ENCODE results near the gene EFR3B. TPM values are rescaled to one million over a fixed set of nuclear protein-coding genes. Genes with fewer than 3 reads are reported as not detected.
"Not testable (repeated sequence)": the region's sequence is repeated elsewhere in the genome, so short reads cannot be mapped to it uniquely, and the experiment has no call there.

Gene EFR3B
- total RNA-seq = under 1 TPM; 0.05 TPM

DNA sequence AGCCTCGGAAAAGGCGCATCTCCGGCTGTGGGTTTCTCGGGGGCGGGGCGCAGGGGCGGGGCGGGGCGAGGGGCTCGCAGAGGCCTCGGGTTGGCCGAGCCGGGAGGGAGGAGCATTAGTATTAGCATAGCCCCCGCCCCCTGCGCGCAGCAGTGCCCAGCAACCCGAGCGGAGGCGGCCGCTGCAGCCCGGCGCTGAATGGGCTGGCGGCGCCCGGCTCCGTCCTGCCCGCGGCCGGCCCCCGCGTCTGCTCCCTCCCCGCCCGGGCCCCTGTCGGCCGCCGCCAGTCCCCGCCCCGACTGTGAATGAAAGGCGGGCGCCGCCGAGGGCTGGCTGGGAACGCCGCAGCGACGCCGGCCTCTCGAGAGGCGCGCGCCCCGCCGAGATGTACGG lies at the start of gene EFR3B:
EFR3B (plus strand) TSS at position 149 of the 393 bp plus-strand sequence; CDS start at position 386, 237 bp downstream.
- no peaks in the 10 kb centered on the region for H3K9me3 Mint-ChIP-seq (ENCODE audit: insufficient read depth)
- H3K27me3 Mint-ChIP-seq (ENCODE audit: low read depth) = peaks cover 48% of the 10 kb centered on the region
- H3K4me1 Mint-ChIP-seq (ENCODE audit: low read depth) = peaks cover 35% of the 10 kb centered on the region
- H3K27ac Mint-ChIP-seq = no peak within 1 kb of the TSS
- ChIA-PET POLR2A (no interaction called here), CTCF (interaction anchor here (0.9 to 1.3 kb wide), 2 partner anchors 124 to 155 kb away, joined by 3 read pairs; no protein-coding TSS in a partner anchor)
- DNase-seq = peak; percentile 93
- peak; percentile 100 for ATAC-seq
- no peaks in the 10 kb centered on the region for H3K36me3 Mint-ChIP-seq (ENCODE audit: low read depth)
- H3K4me3 Mint-ChIP-seq = peak within 1 kb of the TSS; percentile 75

DNA sequence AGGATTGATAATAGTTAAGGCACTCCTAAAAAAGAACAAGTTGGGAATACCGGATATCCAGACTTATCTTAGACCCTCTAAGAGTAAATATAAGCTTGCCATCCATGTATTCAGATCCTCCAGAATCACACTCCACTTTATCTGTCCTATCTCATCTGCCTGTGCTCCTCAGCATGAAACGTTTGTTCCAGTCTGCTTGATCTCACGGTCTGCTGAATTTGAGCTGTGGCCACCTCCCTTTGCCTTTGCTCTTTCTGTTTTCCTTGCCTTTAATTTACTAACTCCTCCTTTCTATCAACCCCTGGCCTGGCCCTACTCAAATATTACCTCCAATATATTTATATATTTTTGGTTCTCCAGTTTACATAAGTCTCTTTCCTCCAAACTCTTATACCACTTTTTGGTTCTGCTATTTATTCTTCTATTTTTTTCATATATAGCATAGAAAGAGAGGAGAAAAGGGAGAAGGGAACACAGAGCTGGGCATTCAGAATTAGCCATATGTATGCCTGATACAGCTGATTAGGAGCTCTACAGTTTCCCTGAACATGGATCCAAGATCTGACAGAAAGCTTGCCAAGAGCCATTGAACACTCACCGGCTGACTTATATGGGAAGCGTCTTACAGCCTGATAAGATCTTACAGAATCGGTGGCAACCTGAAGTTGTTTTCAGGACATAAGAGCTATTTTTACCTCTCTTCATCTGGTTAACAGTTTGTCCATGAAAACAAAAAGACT lies 48.3 kb upstream of the EFR3B start:
- H3K27ac Mint-ChIP-seq = no peak overlapping the region

DNA sequence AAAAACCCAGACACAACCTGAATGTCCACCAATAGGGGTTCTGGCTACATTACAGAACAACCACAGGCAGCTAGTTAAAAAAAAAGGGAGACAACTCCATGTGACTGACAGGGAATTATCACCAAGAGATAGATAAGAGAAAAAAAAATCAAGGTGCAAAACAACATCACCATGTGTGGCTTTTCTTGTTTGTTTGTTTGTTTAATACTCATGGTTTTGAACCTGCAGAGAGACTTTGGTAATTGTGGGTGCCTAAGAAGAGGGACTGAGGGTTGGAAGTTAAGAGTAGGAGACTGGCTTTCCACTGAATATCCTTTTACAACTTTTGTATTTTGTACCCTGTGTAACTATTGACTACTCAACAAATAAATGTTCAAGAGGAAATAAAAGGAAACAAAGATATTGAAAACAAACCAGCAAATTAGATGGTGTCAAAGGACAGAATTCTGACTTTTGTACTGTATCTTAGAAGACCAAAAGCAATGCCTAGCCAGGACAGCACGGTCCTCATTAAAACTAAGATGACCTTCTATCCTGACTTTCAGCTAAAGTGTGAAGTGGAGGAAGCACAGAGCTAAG lies 47.6 kb upstream of the EFR3B start:
- no peaks in the 10 kb centered on the region for H3K36me3 Mint-ChIP-seq (ENCODE audit: low read depth)
- H3K27me3 Mint-ChIP-seq (ENCODE audit: low read depth) = peaks cover 13% of the 10 kb centered on the region
- no peak for DNase-seq
- no peaks in the 10 kb centered on the region for H3K9me3 Mint-ChIP-seq (ENCODE audit: insufficient read depth)
- no peak overlapping the region for H3K27ac Mint-ChIP-seq
- H3K4me1 Mint-ChIP-seq (ENCODE audit: low read depth) = peaks cover 2% of the 10 kb centered on the region
- H3K4me3 Mint-ChIP-seq = no peak overlapping the region
- ATAC-seq = no peak
- CTCF ChIA-PET = interaction anchor here (0.9 kb wide), 1 partner anchor 382 kb away, joined by 3 read pairs; no protein-coding TSS in a partner anchor
- POLR2A ChIA-PET = no interaction called here

More for the DNA sequence above, 48.3 kb upstream of the EFR3B start:
- ChIA-PET CTCF (no interaction called here), POLR2A (interaction anchor here (0.6 kb wide), 1 partner anchor 46 kb away, joined by 4 read pairs; no protein-coding TSS in a partner anchor)
- H3K27me3 Mint-ChIP-seq (ENCODE audit: low read depth) = peaks cover 16% of the 10 kb centered on the region
- H3K9me3 Mint-ChIP-seq (ENCODE audit: insufficient read depth) = no peaks in the 10 kb centered on the region
- no peaks in the 10 kb centered on the region for H3K36me3 Mint-ChIP-seq (ENCODE audit: low read depth)
- no peak for ATAC-seq
- H3K4me1 Mint-ChIP-seq (ENCODE audit: low read depth) = peaks cover 2% of the 10 kb centered on the region
- no peak for DNase-seq
- H3K4me3 Mint-ChIP-seq = no peak overlapping the region

DNA sequence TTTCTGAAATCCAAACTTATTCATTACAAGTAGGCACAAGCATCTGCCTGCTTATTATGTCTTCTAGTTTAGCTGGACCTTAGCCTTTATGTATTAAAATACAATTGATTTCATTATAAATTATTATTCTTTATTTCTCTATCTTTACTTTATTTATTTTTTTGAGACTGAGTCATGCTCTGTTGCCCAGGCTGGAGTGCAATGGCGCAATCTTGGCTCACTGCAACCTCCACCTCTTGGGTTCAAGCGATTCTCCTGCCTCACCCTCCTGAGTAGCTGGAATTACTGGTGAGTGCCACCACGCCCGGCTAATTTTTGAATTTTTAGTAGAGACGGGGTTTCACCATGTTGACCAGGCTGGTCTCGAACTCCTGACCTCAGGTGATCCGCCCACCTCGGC lies 42.8 kb upstream of the EFR3B start:
- H3K27me3 Mint-ChIP-seq (ENCODE audit: low read depth); H3K36me3 Mint-ChIP-seq (ENCODE audit: low read depth); POLR2A ChIA-PET; ATAC-seq; CTCF ChIA-PET; H3K27ac Mint-ChIP-seq; DNase-seq; H3K4me3 Mint-ChIP-seq; H3K4me1 Mint-ChIP-seq (ENCODE audit: low read depth); H3K9me3 Mint-ChIP-seq (ENCODE audit: insufficient read depth): not testable (repeated sequence)

- ATAC-seq (no peak), DNase-seq (no peak)
- H3K27ac Mint-ChIP-seq = no peak overlapping the region
- H3K9me3 Mint-ChIP-seq (ENCODE audit: insufficient read depth) = no peaks in the 10 kb centered on the region
- ChIA-PET POLR2A (no interaction called here), CTCF (no interaction called here)
- no peaks in the 10 kb centered on the region for H3K27me3 Mint-ChIP-seq (ENCODE audit: low read depth)
- H3K4me1 Mint-ChIP-seq (ENCODE audit: low read depth) = peaks cover 2% of the 10 kb centered on the region
- H3K36me3 Mint-ChIP-seq (ENCODE audit: low read depth) = no peaks in the 10 kb centered on the region
- no peak overlapping the region for H3K4me3 Mint-ChIP-seq
Observed at GRCh38 chr2:25000036-25000435, 41.8 kb upstream of the EFR3B start.

DNA sequence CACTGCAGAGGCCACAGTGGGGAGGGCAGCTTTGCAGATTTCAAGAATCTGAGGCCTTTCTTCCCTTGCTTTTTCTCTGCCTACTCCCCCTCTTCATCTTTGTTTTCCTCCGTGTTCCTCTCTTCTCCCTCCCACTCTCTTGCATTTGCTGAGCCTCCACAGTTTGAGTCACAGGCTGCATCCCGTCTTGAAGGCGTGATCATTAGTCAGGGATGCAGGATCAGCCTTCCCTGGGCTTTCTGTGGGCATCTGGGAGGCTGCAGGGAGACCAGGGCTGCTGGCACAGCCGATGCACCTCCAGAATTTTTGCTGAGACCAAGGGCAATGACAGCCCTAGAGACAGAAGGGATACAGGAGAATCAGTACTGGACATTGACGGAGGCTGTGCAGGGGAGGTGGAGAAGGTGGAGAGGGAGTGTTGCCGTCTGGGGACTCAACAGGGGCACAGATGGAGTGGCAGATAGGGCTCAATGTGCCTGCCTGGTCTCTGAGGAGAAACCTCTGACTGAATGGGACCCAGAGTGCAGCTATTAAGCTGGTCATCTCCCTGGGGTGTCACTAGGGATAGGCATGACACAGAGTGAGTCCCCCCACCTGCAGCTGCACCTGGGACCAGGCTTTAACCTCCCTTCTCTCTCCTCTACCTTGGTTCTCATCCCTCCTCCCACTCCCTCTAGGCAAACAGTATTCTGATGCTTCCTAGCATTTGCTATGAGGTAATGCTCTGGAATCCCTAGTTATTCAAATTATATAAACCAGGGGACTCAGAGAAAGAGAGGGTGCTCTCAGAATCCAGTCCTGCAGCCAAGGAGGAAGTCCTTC lies 41.2 kb upstream of the EFR3B start:
- POLR2A ChIA-PET = no interaction called here
- Mint-ChIP-seq H3K4me1 (ENCODE audit: low read depth) (no peaks in the 10 kb centered on the region), H3K36me3 (ENCODE audit: low read depth) (no peaks in the 10 kb centered on the region), H3K27me3 (ENCODE audit: low read depth) (no peaks in the 10 kb centered on the region), H3K9me3 (ENCODE audit: insufficient read depth) (no peaks in the 10 kb centered on the region), H3K27ac (no peak overlapping the region), H3K4me3 (no peak overlapping the region)
- DNase-seq (no peak), ATAC-seq (no peak)
- CTCF ChIA-PET = interaction anchor here (2.0 kb wide), 1 partner anchor 25 kb away, joined by 8 read pairs; no protein-coding TSS in a partner anchor

- no peaks in the 10 kb centered on the region for H3K36me3 Mint-ChIP-seq (ENCODE audit: low read depth)
- no peak overlapping the region for H3K4me3 Mint-ChIP-seq
- DNase-seq = no peak
- H3K27me3 Mint-ChIP-seq (ENCODE audit: low read depth) = peaks cover 2% of the 10 kb centered on the region
- no peak for ATAC-seq
- H3K4me1 Mint-ChIP-seq (ENCODE audit: low read depth) = no peaks in the 10 kb centered on the region
- ChIA-PET POLR2A (no interaction called here), CTCF (interaction anchor here (2.0 kb wide), 1 partner anchor 25 kb away, joined by 8 read pairs; no protein-coding TSS in a partner anchor)
- no peak overlapping the region for H3K27ac Mint-ChIP-seq
- no peaks in the 10 kb centered on the region for H3K9me3 Mint-ChIP-seq (ENCODE audit: insufficient read depth)
Observed at GRCh38 chr2:25001325-25001637, 40.6 kb upstream of the EFR3B start.

DNA sequence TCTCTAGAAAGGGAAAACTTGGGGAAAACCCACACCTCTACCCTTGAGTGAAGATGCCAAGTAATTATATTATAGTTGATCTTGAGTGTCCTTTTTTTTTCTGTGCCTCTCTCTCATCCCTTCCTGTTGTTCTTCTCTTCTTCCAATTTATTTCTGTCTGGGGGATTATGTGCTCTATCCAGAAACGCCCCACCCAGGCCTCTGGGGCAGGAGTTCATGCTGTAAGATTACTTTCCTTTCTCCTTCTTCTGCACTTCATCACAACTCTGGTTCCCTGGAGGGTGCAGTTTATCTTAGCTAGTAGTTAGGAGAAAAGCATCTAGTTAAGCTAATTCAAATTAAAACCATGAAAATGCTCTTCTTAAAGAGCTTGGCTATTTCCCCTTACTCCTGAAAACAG lies 39.8 kb upstream of the EFR3B start:
- ChIA-PET CTCF (interaction anchor here (2.0 kb wide), 1 partner anchor 26 kb away, joined by 8 read pairs; no protein-coding TSS in a partner anchor), POLR2A (no interaction called here)
- DNase-seq = no peak
- Mint-ChIP-seq H3K4me1 (ENCODE audit: low read depth) (no peaks in the 10 kb centered on the region), H3K36me3 (ENCODE audit: low read depth) (no peaks in the 10 kb centered on the region), H3K27me3 (ENCODE audit: low read depth) (peaks cover 2% of the 10 kb centered on the region), H3K4me3 (no peak overlapping the region), H3K27ac (no peak overlapping the region), H3K9me3 (ENCODE audit: insufficient read depth) (no peaks in the 10 kb centered on the region)
- ATAC-seq = no peak

- Mint-ChIP-seq H3K9me3 (ENCODE audit: insufficient read depth) (no peaks in the 10 kb centered on the region), H3K4me1 (ENCODE audit: low read depth) (no peaks in the 10 kb centered on the region), H3K36me3 (ENCODE audit: low read depth) (no peaks in the 10 kb centered on the region), H3K27ac (no peak overlapping the region), H3K27me3 (ENCODE audit: low read depth) (peaks cover 2% of the 10 kb centered on the region), H3K4me3 (no peak overlapping the region)
- ATAC-seq (no peak), DNase-seq (no peak)
- ChIA-PET CTCF (interaction anchor here (0.7 kb wide), 1 partner anchor 583 kb away, joined by 3 read pairs; no protein-coding TSS in a partner anchor), POLR2A (no interaction called here)
Observed at GRCh38 chr2:25009954-25010353, 31.9 kb upstream of the EFR3B start.

DNA sequence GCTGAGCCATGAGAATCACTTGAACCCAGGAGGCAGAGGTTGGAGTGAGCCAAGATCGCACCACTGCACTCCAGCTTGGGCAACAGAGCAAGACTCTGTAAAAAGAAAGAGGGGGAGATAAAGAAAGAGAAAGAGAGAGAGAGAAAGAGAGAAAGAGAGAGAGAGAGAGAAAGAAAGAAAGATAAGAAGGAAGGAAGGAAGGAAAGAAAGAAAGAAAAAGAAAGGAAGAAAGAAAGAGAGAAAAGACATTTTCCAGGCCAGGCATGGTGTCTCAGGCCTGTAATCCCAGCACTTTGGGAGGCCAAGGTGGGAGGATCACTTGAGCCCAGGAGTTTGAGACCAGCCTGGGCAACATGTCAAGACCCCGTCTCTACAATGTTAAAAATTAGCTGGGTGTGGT lies 30.5 kb upstream of the EFR3B start:
- ATAC-seq; H3K4me1 Mint-ChIP-seq (ENCODE audit: low read depth); H3K27me3 Mint-ChIP-seq (ENCODE audit: low read depth); H3K9me3 Mint-ChIP-seq (ENCODE audit: insufficient read depth); H3K4me3 Mint-ChIP-seq; DNase-seq; H3K27ac Mint-ChIP-seq; POLR2A ChIA-PET; H3K36me3 Mint-ChIP-seq (ENCODE audit: low read depth); CTCF ChIA-PET: not testable (repeated sequence)

GRCh38 chr2:25014631-25015030 lies 27.2 kb upstream of the EFR3B start:
- H3K27me3 Mint-ChIP-seq (ENCODE audit: low read depth) = no peaks in the 10 kb centered on the region
- H3K4me1 Mint-ChIP-seq (ENCODE audit: low read depth) = no peaks in the 10 kb centered on the region
- H3K9me3 Mint-ChIP-seq (ENCODE audit: insufficient read depth) = no peaks in the 10 kb centered on the region
- DNase-seq (no peak), ATAC-seq (no peak)
- H3K4me3 Mint-ChIP-seq = no peak overlapping the region
- no peak overlapping the region for H3K27ac Mint-ChIP-seq
- ChIA-PET CTCF (no interaction called here), POLR2A (no interaction called here)
- no peaks in the 10 kb centered on the region for H3K36me3 Mint-ChIP-seq (ENCODE audit: low read depth)

DNA sequence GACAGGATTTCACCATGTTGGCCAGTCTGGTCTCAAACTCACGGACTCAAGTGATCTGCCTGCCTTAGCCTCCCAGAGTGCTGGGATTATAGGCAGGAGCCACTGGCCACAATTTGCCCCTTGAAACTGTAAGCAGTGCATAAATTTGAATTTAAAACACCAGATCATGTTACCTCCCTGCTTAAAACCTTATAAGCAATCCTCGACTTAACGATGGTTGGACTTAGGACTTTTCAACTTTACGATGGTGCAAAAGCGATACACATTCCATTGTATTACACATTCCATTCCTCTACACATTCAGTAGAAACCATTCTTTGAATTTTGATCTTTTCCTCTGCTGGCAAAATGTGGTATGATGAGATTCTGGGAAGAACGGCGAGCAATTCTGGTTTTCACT lies 23.2 kb upstream of the EFR3B start:
- DNase-seq = no peak
- peaks cover 7% of the 10 kb centered on the region for H3K27me3 Mint-ChIP-seq (ENCODE audit: low read depth)
- H3K27ac Mint-ChIP-seq = no peak overlapping the region
- no peaks in the 10 kb centered on the region for H3K4me1 Mint-ChIP-seq (ENCODE audit: low read depth)
- no peaks in the 10 kb centered on the region for H3K9me3 Mint-ChIP-seq (ENCODE audit: insufficient read depth)
- POLR2A ChIA-PET = no interaction called here
- no peak overlapping the region for H3K4me3 Mint-ChIP-seq
- CTCF ChIA-PET = no interaction called here
- ATAC-seq = no peak
- no peaks in the 10 kb centered on the region for H3K36me3 Mint-ChIP-seq (ENCODE audit: low read depth)
